Suprapubic skin (tissue), 4 donors: ENCODE measurements around the gene ZDHHC21. TPM values are rescaled to one million over a fixed set of nuclear protein-coding genes. Genes with fewer than 3 reads are reported as not detected.

ENCODE experiments used
- DNase-seq, 2 donors: peaks; one replicate each; pipeline ENCODE4 v3.0.0-alpha.2; 2019; ENCODE audit warnings: low spot score in 2 of 2
- H3K27ac ChIP-seq: fragments of 200-600 bp; sonication (generic); one replicate; pipeline ENCODE4 v1.5.1; 2019
- H3K27me3 ChIP-seq: fragments of 200-600 bp; sonication (generic); one replicate; pipeline ENCODE4 v1.5.1; 2019
- H3K36me3 ChIP-seq: fragments of 200-600 bp; sonication (generic); one replicate; pipeline ENCODE4 v1.5.1; 2019
- H3K4me1 ChIP-seq: fragments of 200-600 bp; sonication (generic); one replicate; pipeline ENCODE4 v1.5.1; 2019
- H3K4me3 ChIP-seq: fragments of 200-600 bp; sonication (generic); one replicate; pipeline ENCODE4 v1.5.1; 2019; ENCODE audit warnings: mild to moderate bottlenecking
- H3K9me3 ChIP-seq: fragments of 200-600 bp; sonication (generic); one replicate; pipeline ENCODE4 v1.5.1; 2019
- CTCF ChIP-seq, 2 donors: fragments of 200-600 bp in 1 of 2; fragments of 450-650 bp in 1 of 2; sonication (generic) in 1 of 2; IDR thresholded peaks; one replicate each; pipeline ENCODE4 v1.5.1; 2016 to 2019; ENCODE audit warnings: antibody characterized with exemption in 2 of 2, mild to moderate bottlenecking in 1 of 2, moderate library complexity in 1 of 2
- EP300 ChIP-seq: sonication (generic); formaldehyde crosslinking; IDR thresholded peaks from one replicate; pipeline ENCODE4 v1.6.1; 2017; ENCODE audit warnings: antibody characterized with exemption
- POLR2A ChIP-seq, 2 donors: fragments of 450-650 bp; IDR thresholded peaks; one replicate each; pipeline ENCODE4 v1.6.1; 2017; ENCODE audit warnings: antibody characterized with exemption in 2 of 2, mild to moderate bottlenecking in 2 of 2, moderate library complexity in 2 of 2
- POLR2AphosphoS5 ChIP-seq, 3 donors: sonication (generic); formaldehyde crosslinking; IDR thresholded peaks; one replicate each; pipeline ENCODE4 v1.6.1; 2017; ENCODE audit warnings: antibody characterized with exemption in 3 of 3
- WGBS: methylation state at CpG from one replicate; pipeline ENCODE4 v1.1.5; 2018; 5-methylcytosine and 5-hydroxymethylcytosine counted together
- total RNA-seq, 4 donors: library from RNA; depleted of rRNA; stranded (reverse); fragments of >200 nt; gene quantifications; one replicate each; pipeline ENCODE4 v1.1.0, GENCODE V29; 2016

The ZDHHC21 gene
- total RNA-seq, 4 donors from 2014 or later: 6.5 to 12.9 (median 9.5) TPM

GRCh38 chr9:14723301-14723700 is 30.1 kb upstream of the ZDHHC21 start:
- 55% methylated on average over 4 of the region's 4 CpGs for WGBS
- DNase-seq: no peak
- TF ChIP-seq EP300: no peak
- no peak for TF ChIP-seq CTCF (IDR thresholded peaks at IDR 0.05)
- TF ChIP-seq POLR2A (IDR thresholded peaks at IDR 0.05): no peak
- TF ChIP-seq POLR2AphosphoS5 (IDR thresholded peaks at IDR 0.05): no peak

GRCh38 chr9:14722391-14723035 is 29.3 kb upstream of the ZDHHC21 start, which contains the start of gene CER1:
TSS of gene CER1 (minus strand) at chr9:14722733. CDS start at chr9:14722672, 61 bp downstream.
- no peak within 1 kb of the TSS for H3K4me3 ChIP-seq
- TF ChIP-seq POLR2AphosphoS5 (IDR thresholded peaks at IDR 0.05): no peak
- no peak for TF ChIP-seq EP300
- no peak for TF ChIP-seq CTCF (IDR thresholded peaks at IDR 0.05)
- TF ChIP-seq POLR2A (IDR thresholded peaks at IDR 0.05): no peak
- peaks cover 3% of the 10 kb centered on the region for H3K27me3 ChIP-seq
- DNase-seq: no peak
- no peaks in the 10 kb centered on the region for H3K9me3 ChIP-seq
- H3K4me1 ChIP-seq: no peaks in the 10 kb centered on the region
- WGBS: 73% methylated on average over 4 of the region's 7 CpGs
- no peaks in the 10 kb centered on the region for H3K36me3 ChIP-seq
- H3K27ac ChIP-seq: no peak within 1 kb of the TSS

More at GRCh38 chr9:14723301-14723700, 30.1 kb upstream of the ZDHHC21 start:
- Histone ChIP-seq H3K4me1 (no peaks in the 10 kb centered on the region), H3K4me3 (no peak overlapping the region), H3K27ac (no peak overlapping the region), H3K27me3 (peaks cover 3% of the 10 kb centered on the region), H3K9me3 (no peaks in the 10 kb centered on the region), H3K36me3 (no peaks in the 10 kb centered on the region)

- no peaks in the 10 kb centered on the region for H3K9me3 ChIP-seq
- H3K36me3 ChIP-seq: no peaks in the 10 kb centered on the region
- H3K4me3 ChIP-seq: no peak overlapping the region
- 65% methylated on average over 8 of the region's 8 CpGs for WGBS
- TF ChIP-seq EP300 (no peak), POLR2AphosphoS5 (IDR thresholded peaks at IDR 0.05) (no peak), POLR2A (IDR thresholded peaks at IDR 0.05) (no peak), CTCF (IDR thresholded peaks at IDR 0.05) (no peak)
- H3K27ac ChIP-seq: no peak overlapping the region
- H3K27me3 ChIP-seq: peaks cover 3% of the 10 kb centered on the region
- no peaks in the 10 kb centered on the region for H3K4me1 ChIP-seq
- DNase-seq: no peak
Observed at GRCh38 chr9:14719231-14719923, 26.1 kb upstream of the ZDHHC21 start.

GRCh38 chr9:14715102-14715501 is 21.9 kb upstream of the ZDHHC21 start:
- H3K9me3 ChIP-seq: no peaks in the 10 kb centered on the region
- peaks cover 2% of the 10 kb centered on the region for H3K27me3 ChIP-seq
- no peaks in the 10 kb centered on the region for H3K36me3 ChIP-seq
- WGBS: 49% methylated on average over 4 of the region's 4 CpGs
- no peak overlapping the region for H3K27ac ChIP-seq
- TF ChIP-seq POLR2AphosphoS5 (IDR thresholded peaks at IDR 0.05) (no peak), EP300 (no peak), POLR2A (IDR thresholded peaks at IDR 0.05) (no peak), CTCF (IDR thresholded peaks at IDR 0.05) (no peak)
- no peaks in the 10 kb centered on the region for H3K4me1 ChIP-seq
- DNase-seq: no peak
- H3K4me3 ChIP-seq: no peak overlapping the region

GRCh38 chr9:14713187-14713767 is 20.0 kb upstream of the ZDHHC21 start:
- H3K36me3 ChIP-seq: no peaks in the 10 kb centered on the region
- H3K27me3 ChIP-seq: no peaks in the 10 kb centered on the region
- no peak overlapping the region for H3K4me3 ChIP-seq
- H3K9me3 ChIP-seq: no peaks in the 10 kb centered on the region
- no peak for DNase-seq
- no peak overlapping the region for H3K27ac ChIP-seq
- WGBS: 44% methylated on average over 3 of the region's 3 CpGs
- H3K4me1 ChIP-seq: no peaks in the 10 kb centered on the region
- TF ChIP-seq EP300 (no peak), POLR2A (IDR thresholded peaks at IDR 0.05) (no peak), CTCF (IDR thresholded peaks at IDR 0.05) (no peak), POLR2AphosphoS5 (IDR thresholded peaks at IDR 0.05) (no peak)
